ENCODE data around the gene PRKD3.

DNA sequence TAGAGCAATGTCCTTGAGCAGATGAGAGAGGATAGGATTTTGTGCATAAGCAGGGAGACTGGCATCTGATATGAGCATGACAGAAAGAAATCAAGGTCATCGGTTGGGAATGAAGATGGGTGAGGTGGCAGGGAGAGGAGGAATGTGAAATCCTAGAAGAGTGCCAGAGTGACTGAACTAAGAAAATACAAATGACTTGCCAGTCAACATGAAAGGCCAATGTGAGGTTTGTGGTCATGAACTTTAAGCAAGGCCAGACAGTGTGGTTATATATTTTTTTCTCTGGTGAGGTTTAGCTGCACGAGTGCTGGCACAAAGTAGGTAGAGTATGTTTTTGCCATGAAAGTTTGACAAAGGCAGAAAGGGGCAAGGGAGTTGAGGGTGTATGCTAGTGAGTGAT is 41.0 kb upstream of the PRKD3 start:
- TF ChIP-seq, protein P1, sequence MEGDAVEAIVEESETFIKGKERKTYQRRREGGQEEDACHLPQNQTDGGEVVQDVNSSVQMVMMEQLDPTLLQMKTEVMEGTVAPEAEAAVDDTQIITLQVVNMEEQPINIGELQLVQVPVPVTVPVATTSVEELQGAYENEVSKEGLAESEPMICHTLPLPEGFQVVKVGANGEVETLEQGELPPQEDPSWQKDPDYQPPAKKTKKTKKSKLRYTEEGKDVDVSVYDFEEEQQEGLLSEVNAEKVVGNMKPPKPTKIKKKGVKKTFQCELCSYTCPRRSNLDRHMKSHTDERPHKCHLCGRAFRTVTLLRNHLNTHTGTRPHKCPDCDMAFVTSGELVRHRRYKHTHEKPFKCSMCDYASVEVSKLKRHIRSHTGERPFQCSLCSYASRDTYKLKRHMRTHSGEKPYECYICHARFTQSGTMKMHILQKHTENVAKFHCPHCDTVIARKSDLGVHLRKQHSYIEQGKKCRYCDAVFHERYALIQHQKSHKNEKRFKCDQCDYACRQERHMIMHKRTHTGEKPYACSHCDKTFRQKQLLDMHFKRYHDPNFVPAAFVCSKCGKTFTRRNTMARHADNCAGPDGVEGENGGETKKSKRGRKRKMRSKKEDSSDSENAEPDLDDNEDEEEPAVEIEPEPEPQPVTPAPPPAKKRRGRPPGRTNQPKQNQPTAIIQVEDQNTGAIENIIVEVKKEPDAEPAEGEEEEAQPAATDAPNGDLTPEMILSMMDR (conservative IDR thresholded peaks at IDR 0.05; ENCODE audit: low read depth, low read length), result no peak
- no peak for TF ChIP-seq EZH2 (IDR thresholded peaks at IDR 0.05; ENCODE audit: low read length, unreplicated experiment)
